Karpas-422 (cell line): ENCODE data around the gene HPS1. TPM values are rescaled to one million over a fixed set of nuclear protein-coding genes. Genes with fewer than 3 reads are reported as not detected.

Experiments
- DNase-seq: peaks from one replicate; pipeline ENCODE4 v3.0.0-alpha.2; 2015
- H2AFZ ChIP-seq: fragments of 200-600 bp; sonication (generic); 2 replicates; pipeline ENCODE4 v1.6.1; 2014; ENCODE audit warnings: antibody characterized with exemption, low read length, mixed read lengths
- H3K27ac ChIP-seq: fragments of 200-600 bp; sonication (generic); 2 replicates; pipeline ENCODE4 v1.5.1; 2014; ENCODE audit warnings: mild to moderate bottlenecking, low read length, moderate library complexity
- H3K27me3 ChIP-seq: fragments of 200-600 bp; sonication (generic); 2 replicates; pipeline ENCODE4 v1.6.1; 2014; ENCODE audit warnings: low read length, mixed read lengths
- H3K36me3 ChIP-seq: fragments of 200-600 bp; sonication (generic); 2 replicates; pipeline ENCODE4 v1.6.1; 2014; ENCODE audit warnings: low read length, mixed read lengths; ENCODE audit not compliant: insufficient read depth
- H3K4me1 ChIP-seq: fragments of 200-600 bp; sonication (generic); 2 replicates; pipeline ENCODE4 v1.6.1; 2014; ENCODE audit warnings: mild to moderate bottlenecking, low read length, mixed read lengths
- H3K4me2 ChIP-seq: fragments of 200-600 bp; sonication (generic); 2 replicates; pipeline ENCODE4 v1.6.1; 2014; ENCODE audit warnings: low read length, low read depth, mild to moderate bottlenecking; ENCODE audit not compliant: poor library complexity, severe bottlenecking
- H3K4me3 ChIP-seq: fragments of 200-600 bp; sonication (generic); 2 replicates; pipeline ENCODE4 v1.5.1; 2014; ENCODE audit warnings: mild to moderate bottlenecking, antibody characterized with exemption, low read length, mixed read lengths
- H3K79me2 ChIP-seq: fragments of 200-600 bp; sonication (generic); 2 replicates; pipeline ENCODE4 v1.6.1; 2014; ENCODE audit warnings: mild to moderate bottlenecking, low read length, mixed read lengths
- H3K9ac ChIP-seq: fragments of 200-600 bp; sonication (generic); 2 replicates; pipeline ENCODE4 v1.6.0; 2014; ENCODE audit warnings: low read length
- H3K9me2 ChIP-seq: fragments of 200-600 bp; sonication (generic), shearing (Covaris generic); replicated peaks from 2 replicates; pipeline ENCODE4 v1.6.0; 2014; ENCODE audit warnings: mild to moderate bottlenecking, low read length, moderate library complexity; ENCODE audit not compliant: insufficient read depth
- H3K9me3 ChIP-seq: fragments of 300-700, 200-600 bp; sonication (generic); 2 replicates; pipeline ENCODE4 v1.6.1; 2014; ENCODE audit warnings: low read length, mixed read lengths
- H4K20me1 ChIP-seq: fragments of 200-600 bp; sonication (generic); 2 replicates; pipeline ENCODE4 v1.6.1; 2014; ENCODE audit warnings: mild to moderate bottlenecking, antibody characterized with exemption, low read length, low read depth; ENCODE audit not compliant: insufficient read depth
- total RNA-seq: library from RNA; depleted of rRNA; stranded (reverse); fragments of >200 nt; shearing (Covaris generic); gene quantifications from 2 replicates; pipeline ENCODE4 v1.2.3, GENCODE V29; 2014; ENCODE audit warnings: low replicate concordance

HPS1 gene
- total RNA-seq, 1 experiment from 2014 or later = 35.6 TPM

DNA sequence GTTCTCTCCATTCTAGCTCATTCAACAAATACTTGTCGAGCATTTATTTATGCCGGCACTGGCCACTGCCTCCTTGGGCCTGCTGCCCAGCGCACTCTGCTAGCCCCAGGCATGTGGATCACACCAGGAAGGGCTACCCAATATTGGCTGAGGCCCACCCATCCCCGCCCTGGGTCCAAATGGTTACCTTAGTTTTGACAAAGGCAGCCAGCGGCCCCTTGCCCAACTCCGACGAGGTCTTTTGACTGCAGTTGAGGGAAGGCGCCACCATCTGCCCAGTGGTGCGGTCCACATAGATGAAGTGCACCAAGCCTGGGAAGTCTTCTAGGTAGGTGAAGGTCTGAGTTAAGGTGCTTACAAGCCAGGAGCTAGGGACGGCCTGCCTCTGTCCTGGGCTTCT, 24.6 kb downstream of the HPS1 start:
- Histone ChIP-seq H3K79me2 (no peaks in the 10 kb centered on the region), H3K9me3 (no peaks in the 10 kb centered on the region), H3K4me3 (no peak overlapping the region), H3K4me1 (no peaks in the 10 kb centered on the region), H4K20me1 (no peaks in the 10 kb centered on the region), H3K27me3 (no peaks in the 10 kb centered on the region), H3K27ac (no peak overlapping the region), H3K36me3 (no peaks in the 10 kb centered on the region), H3K4me2 (no peak overlapping the region), H2AFZ (no peak overlapping the region), H3K9ac (no peak overlapping the region), H3K9me2 (no peaks in the 10 kb centered on the region)
- DNase-seq = no peak

GRCh38 chr10:98420786-98421185, 25.9 kb downstream of the HPS1 start:
- H3K9me3 ChIP-seq = no peaks in the 10 kb centered on the region
- no peaks in the 10 kb centered on the region for H3K27me3 ChIP-seq
- H3K4me2 ChIP-seq = no peak overlapping the region
- H4K20me1 ChIP-seq = no peaks in the 10 kb centered on the region
- no peak for DNase-seq
- no peak overlapping the region for H3K9ac ChIP-seq
- H3K36me3 ChIP-seq = no peaks in the 10 kb centered on the region
- no peaks in the 10 kb centered on the region for H3K79me2 ChIP-seq
- no peak overlapping the region for H2AFZ ChIP-seq
- no peak overlapping the region for H3K27ac ChIP-seq
- H3K9me2 ChIP-seq = no peaks in the 10 kb centered on the region
- H3K4me1 ChIP-seq = no peaks in the 10 kb centered on the region
- no peak overlapping the region for H3K4me3 ChIP-seq

DNA sequence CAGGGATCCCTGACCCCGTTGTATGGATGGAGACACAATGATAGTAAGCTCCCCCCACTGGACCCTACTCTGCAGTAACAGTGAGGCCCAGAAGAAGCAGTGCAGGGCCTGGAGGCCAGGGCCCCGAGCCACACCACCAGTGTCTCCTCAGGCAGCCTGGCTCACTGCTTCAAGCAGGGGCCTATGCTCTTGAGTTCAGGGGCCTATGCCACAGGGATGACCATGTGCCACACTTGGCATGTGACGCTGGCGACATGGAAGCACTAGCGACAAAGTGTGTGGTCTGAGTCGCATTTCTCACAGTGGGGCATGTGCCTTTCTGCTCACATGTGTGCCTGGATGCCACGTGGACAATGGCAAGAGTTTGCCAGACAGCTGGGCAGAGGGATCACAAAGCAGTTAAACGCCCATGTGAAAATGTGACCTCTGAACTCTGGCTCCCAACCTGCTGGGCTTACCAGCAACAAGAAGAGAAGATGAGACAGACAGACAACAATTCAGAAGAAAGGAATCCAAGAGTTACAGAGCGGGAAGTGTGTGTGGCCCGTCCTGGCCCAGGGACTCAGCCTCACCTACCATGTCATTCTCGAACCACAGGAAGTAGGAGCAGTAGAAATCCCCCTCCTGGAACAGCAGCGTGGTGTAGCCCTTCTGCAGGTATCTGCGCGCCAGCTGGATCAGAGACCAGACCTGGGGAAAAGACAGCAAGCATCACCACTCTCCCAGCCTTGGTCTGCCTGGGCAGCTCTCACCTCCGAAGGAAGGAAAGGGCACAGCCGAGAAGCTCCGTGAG, 27.1 kb downstream of the HPS1 start:
- no peak for DNase-seq
- Histone ChIP-seq H3K4me1 (no peaks in the 10 kb centered on the region), H4K20me1 (no peaks in the 10 kb centered on the region), H3K9me2 (no peaks in the 10 kb centered on the region), H3K27me3 (no peaks in the 10 kb centered on the region), H3K9me3 (no peaks in the 10 kb centered on the region), H3K4me2 (no peak overlapping the region), H2AFZ (no peak overlapping the region), H3K36me3 (no peaks in the 10 kb centered on the region), H3K9ac (no peak overlapping the region), H3K27ac (no peak overlapping the region), H3K79me2 (no peaks in the 10 kb centered on the region), H3K4me3 (no peak overlapping the region)

GRCh38 chr10:98418665-98419468, 27.9 kb downstream of the HPS1 start:
- no peaks in the 10 kb centered on the region for H3K36me3 ChIP-seq

DNA sequence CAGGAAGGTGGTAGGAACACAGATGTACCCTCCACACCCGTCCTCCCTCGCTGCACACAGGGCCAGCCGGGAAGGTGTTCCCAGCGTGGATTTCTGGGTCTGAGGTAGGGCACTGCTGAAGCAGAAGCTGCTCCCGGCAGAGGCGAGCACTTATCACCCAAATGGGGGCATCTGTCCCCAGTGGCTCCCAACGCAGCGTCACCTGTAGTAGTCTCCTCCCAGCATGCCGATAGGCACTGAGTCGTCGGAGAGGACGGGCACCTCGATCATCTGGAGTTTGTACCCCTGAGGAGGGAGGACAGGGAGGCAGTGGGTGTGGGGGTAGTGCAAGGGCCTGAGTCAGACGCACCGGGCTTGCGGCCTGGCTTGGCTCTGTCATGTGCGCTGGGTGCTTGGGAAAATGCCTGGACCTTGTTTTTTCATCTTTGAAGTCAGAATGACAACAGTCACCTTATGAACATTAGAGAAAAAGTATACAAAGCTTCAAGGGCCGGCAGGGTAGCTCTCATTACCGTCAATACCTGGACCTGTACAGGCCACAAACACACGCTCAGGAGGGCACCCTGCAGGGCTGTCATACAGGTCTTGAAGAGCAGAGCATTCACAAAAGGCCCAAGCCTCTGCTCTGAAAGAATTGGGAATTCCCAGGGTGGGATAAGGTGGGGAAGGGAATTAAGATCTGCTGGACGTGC, 28.6 kb downstream of the HPS1 start:
- DNase-seq = no peak
- Histone ChIP-seq H3K4me3 (no peak overlapping the region), H3K27ac (no peak overlapping the region), H3K4me1 (no peaks in the 10 kb centered on the region), H3K9me2 (no peaks in the 10 kb centered on the region), H3K36me3 (no peaks in the 10 kb centered on the region), H3K79me2 (no peaks in the 10 kb centered on the region), H3K9ac (no peak overlapping the region), H2AFZ (no peak overlapping the region), H4K20me1 (no peaks in the 10 kb centered on the region), H3K4me2 (no peak overlapping the region), H3K27me3 (no peaks in the 10 kb centered on the region), H3K9me3 (no peaks in the 10 kb centered on the region)

More at GRCh38 chr10:98418665-98419468, 27.9 kb downstream of the HPS1 start:
- Histone ChIP-seq H3K9ac (no peak overlapping the region), H3K4me3 (no peak overlapping the region), H2AFZ (no peak overlapping the region), H3K4me1 (no peaks in the 10 kb centered on the region), H4K20me1 (no peaks in the 10 kb centered on the region), H3K27me3 (no peaks in the 10 kb centered on the region), H3K4me2 (no peak overlapping the region), H3K9me2 (no peaks in the 10 kb centered on the region), H3K27ac (no peak overlapping the region), H3K9me3 (no peaks in the 10 kb centered on the region), H3K79me2 (no peaks in the 10 kb centered on the region)
- DNase-seq = no peak

GRCh38 chr10:98417481-98417959, 29.2 kb downstream of the HPS1 start:
- Histone ChIP-seq H3K4me3 (no peak overlapping the region), H3K27ac (no peak overlapping the region), H4K20me1 (no peaks in the 10 kb centered on the region), H3K9me3 (no peaks in the 10 kb centered on the region), H3K9ac (no peak overlapping the region), H3K4me1 (no peaks in the 10 kb centered on the region), H3K79me2 (no peaks in the 10 kb centered on the region), H3K27me3 (no peaks in the 10 kb centered on the region), H3K4me2 (no peak overlapping the region), H2AFZ (no peak overlapping the region), H3K9me2 (no peaks in the 10 kb centered on the region), H3K36me3 (no peaks in the 10 kb centered on the region)
- DNase-seq = no peak

DNA sequence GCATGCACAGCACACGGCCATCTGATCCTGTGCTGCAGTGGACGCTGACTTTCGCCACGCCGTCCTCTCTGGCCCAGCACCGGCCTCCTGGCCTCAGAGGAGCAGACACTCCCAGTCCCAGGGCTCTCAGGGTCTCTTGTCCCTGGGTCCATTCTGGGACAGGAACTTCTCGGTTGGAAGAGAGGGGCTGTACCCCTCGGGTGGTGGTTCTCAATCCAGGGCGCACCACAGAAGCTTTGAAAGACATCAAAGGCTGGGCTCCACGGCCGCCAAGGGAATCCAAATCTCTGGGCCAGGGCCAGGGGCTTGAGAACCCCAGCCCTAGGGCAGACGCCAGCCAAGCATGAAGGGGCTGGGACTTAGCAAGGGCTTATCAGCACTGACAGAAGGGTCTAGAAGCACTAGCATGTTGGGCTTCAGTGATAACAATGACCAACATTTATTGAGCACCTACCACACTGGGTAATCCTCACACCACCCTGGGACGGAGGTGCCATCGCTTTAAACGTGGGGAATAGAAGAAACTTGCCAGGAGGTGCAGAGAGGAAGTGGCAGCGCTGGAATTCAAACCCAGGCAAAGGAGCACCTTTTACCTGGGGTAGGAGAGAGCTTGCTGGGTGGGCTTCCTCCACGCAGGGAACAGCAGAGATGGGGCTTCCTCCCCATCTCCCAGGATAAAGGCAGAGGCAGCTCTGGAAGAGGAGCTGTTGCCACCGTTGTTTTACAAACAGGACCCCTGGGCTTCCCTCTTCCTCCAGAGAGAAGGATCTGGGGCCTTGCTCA, 29.9 kb downstream of the HPS1 start:
- Histone ChIP-seq H3K4me2 (no peak overlapping the region), H3K9me2 (no peaks in the 10 kb centered on the region), H3K4me1 (no peaks in the 10 kb centered on the region), H3K79me2 (no peaks in the 10 kb centered on the region), H3K27me3 (no peaks in the 10 kb centered on the region), H3K9ac (no peak overlapping the region), H3K4me3 (no peak overlapping the region), H3K9me3 (no peaks in the 10 kb centered on the region), H2AFZ (no peak overlapping the region), H4K20me1 (no peaks in the 10 kb centered on the region), H3K36me3 (no peaks in the 10 kb centered on the region), H3K27ac (no peak overlapping the region)
- DNase-seq = no peak
